ENCODE measurements around the gene XPC. TPM values are rescaled to one million over a fixed set of nuclear protein-coding genes. Genes with fewer than 3 reads are reported as not detected.
A peak's percentile ranks its signal among the peaks of the same experiment; 100 is the strongest.

Gene XPC
- polyA plus RNA-seq, 1 donor from 2014 or later, result 21.9 TPM

GRCh38 chr3:14179114-14179465 lies 689 bp upstream of the XPC start:
- Histone ChIP-seq H3K36me3 (ENCODE audit: insufficient read depth, low read length) (no peaks in the 10 kb centered on the region), H3K9me3 (ENCODE audit: low read length) (no peaks in the 10 kb centered on the region), H3F3A (ENCODE audit: insufficient read depth, low read length, poor library complexity, severe bottlenecking) (no peaks in the 10 kb centered on the region), H3K27ac (ENCODE audit: low read length) (peak overlapping the region; percentile 82), H3K9me2 (ENCODE audit: insufficient read depth, low read length) (no peaks in the 10 kb centered on the region), H2AFZ (ENCODE audit: low read depth, low read length) (peak overlapping the region; percentile 92), H3K4me2 (ENCODE audit: low read length) (peak overlapping the region; percentile 96), H3K9ac (ENCODE audit: low read length) (peak overlapping the region; percentile 86), H3K79me2 (replicated peaks; ENCODE audit: insufficient read depth, low read length) (peaks cover 55% of the 10 kb centered on the region), H3K27me3 (ENCODE audit: insufficient read depth, low read depth, low read length) (no peaks in the 10 kb centered on the region), H4K20me1 (ENCODE audit: insufficient read depth) (no peaks in the 10 kb centered on the region), H3K4me3 (ENCODE audit: low read length) (peak overlapping the region; percentile 85)
- TF ChIP-seq TAF1 (IDR thresholded peaks at IDR 0.05; ENCODE audit: low read depth) (no peak), CTCF (IDR thresholded peaks at IDR 0.05; ENCODE audit: poor library complexity, severe bottlenecking) (no peak), MXI1 (conservative IDR thresholded peaks at IDR 0.05; ENCODE audit: poor library complexity, severe bottlenecking) (no peak)

- Histone ChIP-seq H3K79me2 (replicated peaks; ENCODE audit: insufficient read depth, low read length) (peaks cover 65% of the 10 kb centered on the region), H3K36me3 (ENCODE audit: insufficient read depth, low read length) (no peaks in the 10 kb centered on the region), H3F3A (ENCODE audit: insufficient read depth, low read length, poor library complexity, severe bottlenecking) (no peaks in the 10 kb centered on the region), H3K9me2 (ENCODE audit: insufficient read depth, low read length) (no peaks in the 10 kb centered on the region), H2AFZ (ENCODE audit: low read depth, low read length) (peak overlapping the region; percentile 90), H3K4me3 (ENCODE audit: low read length) (peak overlapping the region; percentile 85), H3K27me3 (ENCODE audit: insufficient read depth, low read depth, low read length) (no peaks in the 10 kb centered on the region), H3K27ac (ENCODE audit: low read length) (peak overlapping the region; percentile 82), H4K20me1 (ENCODE audit: insufficient read depth) (no peaks in the 10 kb centered on the region), H3K9me3 (ENCODE audit: low read length) (no peaks in the 10 kb centered on the region), H3K4me2 (ENCODE audit: low read length) (peak overlapping the region; percentile 96), H3K9ac (ENCODE audit: low read length) (peak overlapping the region; percentile 86)
- TF ChIP-seq SMC3 (conservative IDR thresholded peaks at IDR 0.05; ENCODE audit: poor library complexity) (no peak), RAD21 (conservative IDR thresholded peaks at IDR 0.05) (no peak), POLR2AphosphoS5 (IDR thresholded peaks at IDR 0.05) (no peak), TAF1 (IDR thresholded peaks at IDR 0.05; ENCODE audit: low read depth) (no peak), CTCF (IDR thresholded peaks at IDR 0.05; ENCODE audit: poor library complexity, severe bottlenecking) (no peak)
Observed at GRCh38 chr3:14177580-14178246, 688 bp downstream of the XPC start.

- no peaks in the 10 kb centered on the region for H3F3A ChIP-seq (ENCODE audit: insufficient read depth, low read length, poor library complexity, severe bottlenecking)
- TF ChIP-seq TAF1 (IDR thresholded peaks at IDR 0.05; ENCODE audit: low read depth) (no peak), MXI1 (conservative IDR thresholded peaks at IDR 0.05; ENCODE audit: poor library complexity, severe bottlenecking) (no peak), POLR2AphosphoS5 (IDR thresholded peaks at IDR 0.05) (no peak), RAD21 (conservative IDR thresholded peaks at IDR 0.05) (no peak), REST (IDR thresholded peaks at IDR 0.05; ENCODE audit: borderline replicate concordance) (no peak), SMC3 (conservative IDR thresholded peaks at IDR 0.05; ENCODE audit: poor library complexity) (no peak), EP300 (conservative IDR thresholded peaks at IDR 0.05; ENCODE audit: poor library complexity, severe bottlenecking) (no peak)
- no peaks in the 10 kb centered on the region for H3K36me3 ChIP-seq (ENCODE audit: insufficient read depth, low read length)
- no peaks in the 10 kb centered on the region for H3K9me3 ChIP-seq (ENCODE audit: low read length)
- no peak overlapping the region for H3K4me3 ChIP-seq (ENCODE audit: low read length)
- no peaks in the 10 kb centered on the region for H3K9me2 ChIP-seq (ENCODE audit: insufficient read depth, low read length)
- no peaks in the 10 kb centered on the region for H4K20me1 ChIP-seq (ENCODE audit: insufficient read depth)
- no peaks in the 10 kb centered on the region for H3K27me3 ChIP-seq (ENCODE audit: insufficient read depth, low read depth, low read length)
- H3K79me2 ChIP-seq (replicated peaks; ENCODE audit: insufficient read depth, low read length), result peaks cover 58% of the 10 kb centered on the region
- no peak overlapping the region for H3K27ac ChIP-seq (ENCODE audit: low read length)
- H2AFZ ChIP-seq (ENCODE audit: low read depth, low read length), result no peak overlapping the region
- no peak overlapping the region for H3K4me2 ChIP-seq (ENCODE audit: low read length)
- H3K9ac ChIP-seq (ENCODE audit: low read length), result no peak overlapping the region
Observed at GRCh38 chr3:14175383-14176037, 2.9 kb downstream of the XPC start.
